Measurements from ENCODE around the gene CYP4A22.
"Not testable (repeated sequence)": the region's sequence is repeated elsewhere in the genome, so short reads cannot be mapped to it uniquely, and the experiment has no call there.

GRCh38 chr1:47126997-47127396 lies 10.2 kb upstream of the CYP4A22 start:
- not testable (repeated sequence) for TF ChIP-seq POLR2AphosphoS5, CTCF, POLR2A (IDR thresholded peaks at IDR 0.05)
